Measurements from ENCODE around the gene MYO18A. TPM values are rescaled to one million over a fixed set of nuclear protein-coding genes. Genes with fewer than 3 reads are reported as not detected.

The MYO18A gene
- total RNA-seq, 1 donor from 2014 or later = 79.9 TPM

GRCh38 chr17:29165800-29166506 lies 14.2 kb downstream of the MYO18A start:
- Mint-ChIP-seq H3K4me3 (ENCODE audit: unreplicated experiment) (peak overlapping the region; percentile 34), H3K27me3 (ENCODE audit: unreplicated experiment) (peaks cover 13% of the 10 kb centered on the region), H3K9me3 (ENCODE audit: unreplicated experiment) (no peaks in the 10 kb centered on the region), H3K27ac (ENCODE audit: unreplicated experiment) (no peak overlapping the region), H3K36me3 (ENCODE audit: low read depth, unreplicated experiment) (peaks cover 37% of the 10 kb centered on the region), H3K4me1 (ENCODE audit: unreplicated experiment) (peaks cover 51% of the 10 kb centered on the region)
- DNase-seq (ENCODE audit: low spot score) = no peak
- no peak for TF ChIP-seq CTCF (IDR thresholded peaks at IDR 0.05; ENCODE audit: unreplicated experiment)

GRCh38 chr17:29165261-29165660 lies 14.9 kb downstream of the MYO18A start:
- Mint-ChIP-seq H3K4me3 (ENCODE audit: unreplicated experiment) (peak overlapping the region; percentile 6), H3K27ac (ENCODE audit: unreplicated experiment) (no peak overlapping the region), H3K27me3 (ENCODE audit: unreplicated experiment) (peaks cover 12% of the 10 kb centered on the region), H3K4me1 (ENCODE audit: unreplicated experiment) (peaks cover 50% of the 10 kb centered on the region), H3K36me3 (ENCODE audit: low read depth, unreplicated experiment) (peaks cover 32% of the 10 kb centered on the region), H3K9me3 (ENCODE audit: unreplicated experiment) (no peaks in the 10 kb centered on the region)
- no peak for DNase-seq (ENCODE audit: low spot score)
- TF ChIP-seq CTCF (IDR thresholded peaks at IDR 0.05; ENCODE audit: unreplicated experiment) = no peak

GRCh38 chr17:29163563-29163962 lies 16.6 kb downstream of the MYO18A start:
- H3K4me3 Mint-ChIP-seq (ENCODE audit: unreplicated experiment) = no peak overlapping the region
- DNase-seq (ENCODE audit: low spot score) = no peak
- H3K9me3 Mint-ChIP-seq (ENCODE audit: unreplicated experiment) = no peaks in the 10 kb centered on the region
- peaks cover 12% of the 10 kb centered on the region for H3K27me3 Mint-ChIP-seq (ENCODE audit: unreplicated experiment)
- H3K36me3 Mint-ChIP-seq (ENCODE audit: low read depth, unreplicated experiment) = peaks cover 32% of the 10 kb centered on the region
- no peak overlapping the region for H3K27ac Mint-ChIP-seq (ENCODE audit: unreplicated experiment)
- TF ChIP-seq CTCF (IDR thresholded peaks at IDR 0.05; ENCODE audit: unreplicated experiment) = no peak
- peaks cover 55% of the 10 kb centered on the region for H3K4me1 Mint-ChIP-seq (ENCODE audit: unreplicated experiment)

GRCh38 chr17:29162909-29163341 lies 17.3 kb downstream of the MYO18A start:
- H3K27ac Mint-ChIP-seq (ENCODE audit: unreplicated experiment) = no peak overlapping the region

More at GRCh38 chr17:29162909-29163341, 17.3 kb downstream of the MYO18A start:
- no peak for TF ChIP-seq CTCF (IDR thresholded peaks at IDR 0.05; ENCODE audit: unreplicated experiment)
- peaks cover 49% of the 10 kb centered on the region for H3K4me1 Mint-ChIP-seq (ENCODE audit: unreplicated experiment)
- H3K9me3 Mint-ChIP-seq (ENCODE audit: unreplicated experiment) = no peaks in the 10 kb centered on the region
- DNase-seq (ENCODE audit: low spot score) = no peak
- H3K4me3 Mint-ChIP-seq (ENCODE audit: unreplicated experiment) = no peak overlapping the region
- H3K36me3 Mint-ChIP-seq (ENCODE audit: low read depth, unreplicated experiment) = peaks cover 31% of the 10 kb centered on the region
- peaks cover 12% of the 10 kb centered on the region for H3K27me3 Mint-ChIP-seq (ENCODE audit: unreplicated experiment)
